Effector CD8-positive, alpha-beta T cell (primary cell): ENCODE data around the gene ECHDC1.
"Not testable (repeated sequence)": the region's sequence is repeated elsewhere in the genome, so short reads cannot be mapped to it uniquely, and the experiment has no call there.

Experiments used
- DNase-seq: peaks from one replicate; lab custom pipeline; 2025; lab: John Stamatoyannopoulos, UW
- total RNA-seq, 4 experiments: gene quantifications; one replicate each; lab custom pipeline; 2026; lab: John Stamatoyannopoulos, UW

Gene ECHDC1, protein sequence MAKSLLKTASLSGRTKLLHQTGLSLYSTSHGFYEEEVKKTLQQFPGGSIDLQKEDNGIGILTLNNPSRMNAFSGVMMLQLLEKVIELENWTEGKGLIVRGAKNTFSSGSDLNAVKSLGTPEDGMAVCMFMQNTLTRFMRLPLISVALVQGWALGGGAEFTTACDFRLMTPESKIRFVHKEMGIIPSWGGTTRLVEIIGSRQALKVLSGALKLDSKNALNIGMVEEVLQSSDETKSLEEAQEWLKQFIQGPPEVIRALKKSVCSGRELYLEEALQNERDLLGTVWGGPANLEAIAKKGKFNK
- total RNA-seq, result 46.1 to 78.6 (median 53.3) reads per million in 4 experiments

DNA sequence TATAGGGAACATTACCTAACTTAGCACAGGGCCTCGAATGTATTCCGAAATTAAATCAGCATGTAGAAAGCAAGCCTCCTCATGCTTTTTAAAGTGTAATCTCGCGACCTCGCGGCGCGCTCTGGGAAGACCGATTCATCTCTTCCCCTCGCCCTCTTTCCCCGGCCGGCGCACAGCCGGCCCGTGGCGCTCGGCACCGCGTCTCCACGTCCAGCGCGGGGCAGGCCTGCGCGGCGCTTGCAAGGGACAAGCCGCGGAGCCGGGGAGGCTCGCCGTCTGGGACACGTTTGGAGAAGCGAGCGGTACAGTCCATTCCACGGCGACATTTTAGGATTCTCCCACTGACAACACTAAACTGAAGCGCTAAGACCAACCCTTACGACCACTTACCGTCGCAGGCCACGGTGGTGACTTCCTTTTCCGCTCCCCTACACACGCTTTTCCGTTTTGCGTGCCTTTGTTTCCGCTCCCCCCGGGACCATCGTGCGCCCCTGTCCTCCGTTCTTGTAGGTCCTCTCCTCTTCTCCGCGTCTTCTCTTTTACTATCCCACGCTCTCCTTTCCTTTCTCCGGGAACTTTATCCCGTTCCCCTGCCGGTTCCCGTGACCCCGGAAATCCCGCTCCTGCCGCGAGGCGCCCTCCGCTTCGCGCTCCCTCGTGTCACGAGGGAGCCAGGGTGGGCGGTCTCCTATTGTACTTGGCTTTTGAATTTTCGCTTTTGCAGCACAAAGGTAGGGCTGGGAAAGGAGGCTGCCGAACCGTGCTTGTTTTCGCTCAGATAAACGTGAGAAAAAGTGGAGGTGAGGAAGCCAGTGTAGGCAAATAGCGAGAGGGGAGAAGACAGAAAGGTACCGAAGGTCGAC, at the start of gene ECHDC1:
TSS of gene ECHDC1 (minus strand) at position 664 of the 863 bp plus-strand sequence. CDS start 12,581 bp downstream, outside the sequence.
- peak; percentile 41 for DNase-seq

DNA sequence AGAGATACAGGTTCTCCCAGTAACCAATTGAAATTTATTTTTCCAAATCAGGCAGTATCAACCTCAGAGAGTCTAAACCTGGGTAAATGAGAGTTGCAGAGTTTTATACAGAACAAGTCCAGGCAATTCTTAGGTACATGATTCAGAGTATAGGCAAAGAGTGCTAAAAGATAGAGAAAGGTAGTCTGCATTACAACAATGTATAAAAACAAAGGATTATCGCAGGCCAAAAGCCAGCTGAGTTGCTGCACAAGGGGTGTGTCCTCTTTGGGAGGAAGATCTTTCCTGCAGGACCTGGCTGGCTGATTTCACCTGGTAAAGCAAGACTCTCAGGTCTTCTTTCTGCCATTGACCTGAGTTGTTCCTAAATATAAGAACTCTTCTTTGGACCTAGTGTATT, 48.9 kb upstream of the ECHDC1 start:
- DNase-seq, result no peak

DNA sequence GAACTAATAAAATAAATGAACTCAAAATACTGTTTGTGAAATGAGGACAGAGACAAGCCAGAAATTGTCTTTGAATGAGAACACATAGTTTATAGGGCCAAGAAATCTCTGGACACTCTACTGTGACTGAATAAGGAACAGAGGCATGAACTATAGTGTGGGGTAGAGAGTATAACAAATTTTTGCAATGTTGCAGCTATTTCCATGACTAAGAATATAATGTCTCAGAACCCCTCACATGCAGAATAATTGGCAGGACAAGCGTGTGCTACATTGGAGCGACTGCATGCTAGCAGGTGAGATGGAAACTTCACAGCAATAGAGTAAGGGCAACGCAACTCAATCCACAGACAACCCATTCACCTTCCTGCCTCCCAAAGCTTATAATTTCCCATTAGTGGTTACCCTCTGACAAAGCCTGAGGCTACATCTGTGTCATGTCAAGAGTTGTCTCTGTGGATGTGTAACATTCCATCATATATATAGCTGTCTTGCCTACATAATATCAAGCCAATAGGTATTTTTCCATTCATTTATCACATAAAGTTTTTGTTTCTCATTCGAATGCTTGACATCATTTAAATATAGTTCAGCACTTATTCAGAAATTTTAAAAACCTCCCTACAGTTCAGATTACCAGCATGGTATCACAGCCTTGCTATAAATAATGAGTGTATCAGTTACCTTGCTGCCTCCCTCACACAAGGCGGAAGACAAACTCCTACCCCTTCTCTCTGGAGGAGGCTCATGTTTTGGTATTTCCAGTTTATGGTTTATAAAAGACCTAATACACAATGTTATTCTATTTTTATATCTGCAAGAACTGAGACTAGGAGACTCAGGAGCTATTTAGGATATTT, 47.9 kb upstream of the ECHDC1 start:
- no peak for DNase-seq

DNA sequence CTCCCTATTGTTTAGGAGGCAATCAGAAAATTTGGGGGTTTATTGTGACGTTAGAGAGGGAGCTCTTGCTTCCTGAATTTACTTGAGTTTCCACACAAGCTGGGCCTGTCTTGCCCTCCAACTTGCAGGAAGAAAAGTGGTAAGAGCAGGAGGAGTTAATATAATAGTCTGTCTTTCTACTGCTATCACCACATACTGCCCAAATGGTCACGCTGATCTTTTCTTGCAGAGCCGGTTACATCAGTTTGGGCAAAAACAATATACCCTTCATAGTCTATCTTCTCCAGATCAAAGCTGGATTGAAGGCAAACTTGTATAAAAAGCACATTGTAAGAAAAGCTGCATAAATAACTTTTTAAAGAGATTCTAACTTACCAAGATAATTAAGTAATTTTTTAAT, 46.3 kb upstream of the ECHDC1 start:
- DNase-seq, result no peak

DNA sequence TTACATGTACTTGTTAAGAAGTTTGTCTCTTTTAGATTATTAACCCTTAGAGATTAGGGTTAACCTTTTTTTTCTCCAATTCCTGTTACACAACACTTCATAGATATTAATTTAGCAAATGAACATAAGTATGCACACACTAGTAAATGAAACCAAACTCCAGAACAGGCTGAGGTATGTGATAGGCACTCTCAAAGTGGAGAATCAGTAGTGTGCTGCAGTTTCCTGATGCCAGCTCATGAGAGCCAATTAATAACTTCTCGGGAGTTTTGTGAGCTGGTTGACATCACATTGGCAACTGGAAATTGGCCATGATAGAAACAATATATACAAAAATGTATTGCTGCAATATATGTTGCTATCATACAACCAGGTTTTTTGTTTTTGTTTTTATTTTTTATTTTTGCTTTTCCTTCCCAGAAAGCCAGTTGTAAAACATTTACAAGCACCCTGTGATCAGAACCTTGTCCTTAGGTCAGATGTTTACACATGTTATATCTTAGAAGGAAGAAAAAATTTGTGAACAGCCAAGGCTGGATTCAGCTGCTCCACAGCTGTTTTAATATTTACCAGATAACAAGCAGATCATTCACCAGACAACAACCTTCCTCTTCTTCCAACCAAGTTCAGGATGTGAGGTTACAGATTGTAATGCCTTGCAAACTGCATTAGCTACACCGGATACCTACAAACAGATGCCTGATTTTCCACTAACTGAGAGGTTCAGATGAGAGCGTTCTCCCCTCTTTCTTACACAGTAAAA, 42.4 kb upstream of the ECHDC1 start:
- no peak for DNase-seq

DNA sequence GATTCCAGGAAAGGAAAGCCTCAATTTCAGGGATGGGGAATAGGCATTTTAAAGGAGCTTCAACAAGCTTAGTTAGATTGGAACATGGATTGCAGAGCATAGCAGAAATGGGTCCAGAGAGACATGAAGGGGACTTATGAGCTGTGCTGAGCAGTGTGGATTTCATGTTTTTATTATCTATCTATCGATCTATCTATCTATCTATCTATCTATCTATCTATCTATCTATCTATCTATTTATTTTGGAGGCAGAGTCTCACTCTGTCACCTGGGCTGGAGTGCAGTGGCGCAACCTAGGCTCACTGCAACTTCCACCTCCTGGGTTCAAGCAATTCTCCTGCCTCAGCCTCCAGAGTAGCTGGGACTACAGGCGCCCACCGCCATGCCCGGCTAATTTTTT, 41.4 kb upstream of the ECHDC1 start:
- not testable (repeated sequence) for DNase-seq

DNA sequence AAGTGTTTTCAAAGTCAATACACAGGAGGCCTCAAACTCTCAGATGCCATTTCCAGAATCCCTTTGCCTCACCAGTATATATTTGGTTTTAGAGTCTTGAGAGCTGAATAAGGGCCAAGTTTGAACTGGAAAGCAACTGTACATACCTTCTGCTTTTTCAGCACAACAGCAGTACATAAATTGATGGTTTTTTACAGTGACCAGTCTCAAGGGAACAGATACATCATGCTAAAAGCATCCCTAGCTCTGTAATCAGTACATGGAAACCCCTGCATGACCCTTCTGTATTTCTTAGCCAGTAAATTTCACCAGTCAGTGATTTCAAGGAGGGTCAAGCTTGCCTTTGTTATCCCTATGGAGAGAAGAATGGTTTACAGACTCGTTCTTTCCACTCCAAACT, 40.6 kb upstream of the ECHDC1 start:
- DNase-seq, result no peak

DNA sequence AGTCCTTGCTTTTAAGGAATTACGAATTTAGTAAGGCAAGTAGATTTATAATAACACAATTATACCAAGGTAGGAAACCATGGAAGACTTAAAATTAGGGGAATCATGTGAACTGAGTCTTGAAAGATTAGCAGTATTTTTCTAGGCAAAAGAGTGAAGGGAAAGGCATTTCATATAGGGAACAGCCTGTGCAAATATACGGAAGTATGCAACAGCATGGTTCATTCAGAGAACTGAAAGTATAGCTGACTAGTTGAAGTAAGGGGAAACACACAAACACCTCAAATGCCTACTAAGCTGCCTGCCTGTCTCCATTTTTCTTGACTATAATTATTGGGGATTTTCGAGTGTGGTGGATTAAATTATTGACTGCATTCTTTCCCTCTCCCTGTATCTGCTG, 39.0 kb upstream of the ECHDC1 start:
- no peak for DNase-seq

DNA sequence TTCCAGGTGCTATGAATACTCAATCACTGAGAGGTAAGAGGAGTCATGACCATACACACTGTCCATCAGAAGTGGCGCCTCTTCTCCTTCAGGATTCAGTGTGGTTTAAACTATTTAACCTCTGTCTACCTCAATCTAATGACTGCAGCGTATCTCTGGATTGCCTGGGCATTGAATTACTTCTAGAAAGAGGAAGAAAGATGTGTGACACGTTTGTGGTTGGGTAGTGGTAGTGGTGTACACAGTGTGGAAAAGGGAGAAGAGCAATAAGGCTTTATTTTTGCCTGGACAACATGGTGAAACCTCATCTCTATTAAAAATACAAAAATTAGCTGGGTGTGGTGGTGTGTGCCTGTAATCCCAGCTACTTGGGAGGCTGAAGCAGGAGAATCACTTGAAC, 38.0 kb upstream of the ECHDC1 start:
- DNase-seq, result no peak

DNA sequence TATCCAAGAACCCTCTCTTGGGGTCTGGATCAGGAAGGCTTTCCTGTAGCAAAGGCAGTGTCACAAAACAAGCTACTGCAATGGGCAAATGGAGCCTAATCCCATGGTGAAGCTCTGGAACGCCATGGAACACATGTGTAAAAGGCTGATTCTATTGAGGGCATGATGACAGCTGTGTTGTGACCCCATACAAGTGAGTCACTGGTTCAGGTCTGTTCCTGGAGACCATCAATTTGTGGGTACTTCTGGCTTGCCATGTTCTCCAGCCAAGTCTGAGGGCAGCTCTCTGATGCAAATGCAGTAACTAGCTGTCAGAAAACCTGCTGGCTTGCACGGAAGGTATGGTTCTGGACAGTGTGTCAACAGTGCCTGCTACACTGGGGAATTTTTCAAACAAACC, 33.3 kb upstream of the ECHDC1 start:
- no peak for DNase-seq

DNA sequence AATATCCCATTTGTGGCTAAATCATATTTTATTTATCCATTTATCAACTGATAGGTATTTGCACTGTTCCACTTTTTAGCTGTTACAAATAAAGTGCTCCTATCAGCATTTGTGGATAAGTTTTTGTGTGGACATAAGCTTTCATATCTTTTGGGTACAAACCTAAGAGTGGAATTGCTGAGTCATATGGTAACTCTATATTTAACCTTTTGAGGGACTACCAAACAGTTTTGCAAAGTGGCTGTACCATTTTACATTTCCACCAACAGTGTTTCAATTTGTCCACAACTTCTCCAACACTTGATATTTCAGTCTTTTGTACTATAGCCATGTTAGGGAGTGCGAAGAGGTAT, 23.6 kb upstream of the ECHDC1 start:
- DNase-seq, result no peak

DNA sequence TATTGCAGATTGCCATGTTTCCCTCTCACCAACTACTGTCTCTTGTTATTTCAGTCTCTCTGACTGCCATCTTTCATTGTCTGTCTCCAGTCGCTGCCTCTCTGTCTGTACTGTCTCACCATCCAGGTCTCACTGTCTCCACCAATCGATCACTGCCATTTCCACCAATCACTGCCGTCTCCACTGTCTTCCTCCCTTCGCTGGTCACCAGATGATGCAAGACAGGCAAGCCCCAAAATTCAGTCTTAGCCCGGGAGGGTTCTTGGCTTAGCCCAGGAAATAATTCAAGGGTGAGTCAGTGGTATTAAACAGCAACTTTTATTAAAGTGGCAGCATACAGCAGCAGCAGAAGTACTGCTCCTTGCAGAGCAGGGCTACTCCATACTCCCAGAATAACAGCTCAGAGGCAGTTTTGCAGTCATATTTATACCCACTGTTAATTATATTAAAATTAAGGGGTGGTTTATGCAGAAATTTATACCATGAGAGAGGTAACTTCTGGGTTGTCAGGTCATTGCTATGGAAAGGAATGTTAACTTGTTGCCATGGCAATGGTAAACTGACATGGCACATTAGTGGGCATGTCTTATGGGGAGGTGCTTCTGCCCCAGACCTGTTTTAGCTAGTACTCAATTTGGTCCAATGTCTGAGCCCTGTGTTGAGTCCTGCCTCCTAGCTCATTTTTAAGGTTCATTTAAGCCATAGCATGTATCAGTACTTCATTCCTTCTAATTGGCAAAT, 23.0 kb upstream of the ECHDC1 start:
- DNase-seq, result no peak

DNA sequence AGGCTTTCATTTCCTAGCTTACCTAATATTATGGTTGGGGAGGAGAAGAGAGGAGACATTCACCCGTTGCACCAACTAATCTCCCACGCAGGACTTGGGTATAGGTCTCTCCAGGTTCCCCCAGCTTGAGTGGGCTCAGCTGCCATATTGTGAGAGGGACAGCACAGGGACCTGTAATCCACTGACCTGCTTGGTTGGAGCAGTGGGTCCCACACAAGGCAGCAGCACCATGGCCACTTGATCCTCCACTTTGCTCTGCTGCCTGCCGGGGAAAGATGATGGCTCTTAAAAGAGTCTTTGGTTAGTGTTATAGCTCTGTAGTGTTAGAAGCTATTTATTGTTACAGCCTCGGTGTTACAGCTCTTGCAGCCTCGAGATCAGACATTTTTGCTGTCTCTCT, 22.5 kb upstream of the ECHDC1 start:
- no peak for DNase-seq

DNA sequence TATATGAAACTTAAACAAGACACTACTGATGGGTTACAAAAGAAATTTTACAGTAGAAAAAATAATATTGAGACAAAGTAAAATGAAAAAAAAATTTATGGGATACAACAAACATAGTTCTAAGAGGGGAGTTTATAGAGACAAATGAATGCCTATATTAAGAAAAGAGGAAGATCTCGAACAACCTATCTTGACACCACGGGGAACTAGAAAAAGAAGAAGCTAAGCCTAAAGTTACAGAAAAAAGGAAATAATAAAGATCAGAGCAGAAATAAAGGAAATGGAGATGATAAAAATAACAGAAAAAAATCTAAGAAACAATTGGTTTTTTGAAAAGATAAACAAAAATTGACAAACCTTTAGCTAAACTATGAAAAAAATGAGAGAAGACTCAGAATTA, 9.1 kb upstream of the ECHDC1 start:
- DNase-seq, result no peak

DNA sequence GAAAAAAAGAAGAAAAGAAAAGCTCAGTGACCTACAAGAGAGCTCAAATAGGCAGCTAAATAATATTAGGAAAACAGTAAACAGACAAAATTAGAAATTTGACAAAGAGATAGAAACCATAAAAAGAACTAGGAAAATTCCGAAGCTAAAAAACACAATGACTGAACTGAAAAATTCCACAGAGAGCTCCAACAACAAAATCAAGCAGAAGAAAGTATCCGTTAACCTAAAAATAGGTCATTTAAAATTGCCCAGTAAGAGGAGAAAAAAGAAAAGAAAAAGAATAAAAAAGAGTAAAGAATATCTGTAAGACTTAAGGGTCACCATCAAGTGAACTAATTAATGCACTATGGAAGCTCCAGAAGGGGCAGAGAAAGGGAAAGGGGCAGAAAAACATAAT, 6.6 kb upstream of the ECHDC1 start:
- no peak for DNase-seq

DNA sequence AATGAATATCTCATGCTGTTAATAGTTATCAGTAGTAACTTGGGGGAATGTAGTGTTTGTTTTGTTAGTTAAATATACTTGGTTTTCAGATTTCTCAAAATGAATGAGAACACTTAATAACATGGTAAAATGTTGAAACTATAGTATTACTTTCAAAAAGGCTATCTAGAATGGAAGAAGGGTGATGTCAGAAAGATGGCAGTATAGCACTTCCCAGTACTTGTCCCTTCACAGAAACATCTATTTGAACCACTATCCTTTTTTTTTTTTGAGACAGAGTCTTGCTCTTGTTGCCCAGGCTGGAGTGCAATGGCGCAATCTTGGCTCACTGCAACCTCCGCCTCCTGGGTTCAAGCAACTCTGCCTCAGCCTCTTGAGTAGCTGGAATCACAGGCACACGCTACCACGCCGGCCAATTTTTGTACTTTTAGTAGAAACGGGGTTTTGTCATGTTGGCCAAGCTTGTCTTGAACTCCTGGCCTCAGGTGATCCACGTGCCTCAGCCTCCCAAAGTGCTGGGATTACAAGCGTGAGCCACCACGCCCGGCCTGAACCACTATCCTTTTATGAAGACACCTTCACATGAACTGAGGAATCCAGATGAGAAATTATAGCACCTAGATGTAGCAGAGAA, 4.7 kb upstream of the ECHDC1 start:
- DNase-seq, result no peak

DNA sequence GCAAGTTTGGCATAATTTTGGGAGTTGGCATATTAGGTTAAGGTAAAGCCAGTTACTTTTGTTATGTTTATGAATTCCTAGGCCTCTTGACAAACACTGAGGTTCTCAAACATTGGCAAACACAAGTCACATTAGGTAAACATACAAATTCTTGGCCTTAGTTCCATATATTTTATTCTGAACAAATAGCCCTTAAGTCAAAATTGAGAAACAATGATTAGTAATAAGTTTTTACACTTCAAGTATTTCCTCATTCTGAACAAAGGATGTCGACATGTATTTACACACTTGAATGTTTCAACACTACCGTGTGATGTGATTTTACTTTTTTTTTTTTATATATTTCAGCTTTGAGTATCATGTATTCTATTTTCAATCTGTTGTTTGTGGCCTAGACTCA, 3.8 kb upstream of the ECHDC1 start:
- DNase-seq, result no peak

DNA sequence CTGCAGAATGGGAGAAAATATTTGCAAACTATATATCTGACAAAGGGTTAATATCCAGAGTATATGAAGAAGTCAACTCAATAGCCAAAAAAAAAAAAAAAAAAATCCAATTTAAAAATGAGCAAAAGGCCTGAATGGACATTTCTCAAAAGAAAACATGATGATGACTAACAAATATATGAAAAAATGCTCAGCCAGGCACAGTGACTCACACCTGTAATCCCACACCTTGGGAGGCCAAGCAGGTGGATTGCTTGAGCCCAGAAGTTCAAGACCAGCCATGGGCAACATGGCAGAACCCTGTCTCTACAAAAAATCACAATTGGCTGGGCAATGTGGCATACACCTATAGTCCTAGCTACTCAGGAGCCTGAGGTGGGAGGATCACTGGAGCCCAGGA, 2.1 kb upstream of the ECHDC1 start:
- no peak for DNase-seq

DNA sequence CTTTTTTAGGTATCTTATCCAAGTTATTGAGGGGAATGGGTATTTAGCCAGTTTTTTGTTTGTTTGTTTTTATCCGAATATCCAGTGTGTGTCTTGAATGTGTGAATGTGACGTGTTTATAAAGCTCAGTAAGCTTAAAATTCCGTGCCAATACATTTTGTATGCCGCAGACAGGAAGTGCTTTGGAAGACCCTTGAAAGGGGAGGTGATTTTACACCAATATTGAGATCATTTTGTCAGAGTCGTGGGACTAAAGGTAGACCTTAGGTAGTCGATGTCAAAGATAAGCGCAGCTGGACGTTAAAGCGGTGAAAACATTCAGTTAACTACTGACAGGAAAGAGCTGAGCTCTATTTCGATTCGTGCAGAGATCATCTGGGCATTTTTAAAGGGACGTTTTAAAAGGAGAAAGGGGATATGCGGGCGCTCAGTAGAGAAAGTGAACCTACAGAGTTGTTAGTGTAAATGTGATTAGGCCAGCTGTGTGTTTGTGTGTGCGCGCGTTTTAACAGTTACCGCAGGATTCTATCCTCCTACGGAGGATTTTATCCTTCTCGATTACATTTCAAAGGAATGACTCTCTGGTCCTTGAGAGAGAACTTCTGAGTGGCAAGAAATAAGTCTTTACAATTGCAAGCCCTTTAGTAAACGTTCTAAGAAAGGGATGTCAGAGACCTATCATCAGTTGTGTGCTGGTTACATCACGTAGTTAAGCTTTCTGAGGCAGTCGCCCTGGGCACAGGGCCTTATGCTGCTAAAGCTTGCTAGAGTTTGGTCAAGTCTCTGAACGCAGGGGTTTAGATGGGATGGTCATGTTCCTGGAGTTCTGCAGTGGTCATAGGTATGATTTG, 625 bp upstream of the ECHDC1 start:
- DNase-seq, result no peak
